Hippocampal formation (tissue), 2 donors: ENCODE data around the gene NPPA.

Experiments used
- DNase-seq, 2 donors: peaks; one replicate each; lab custom pipeline; 2025; lab: John Stamatoyannopoulos, UW

NPPA gene

DNA sequence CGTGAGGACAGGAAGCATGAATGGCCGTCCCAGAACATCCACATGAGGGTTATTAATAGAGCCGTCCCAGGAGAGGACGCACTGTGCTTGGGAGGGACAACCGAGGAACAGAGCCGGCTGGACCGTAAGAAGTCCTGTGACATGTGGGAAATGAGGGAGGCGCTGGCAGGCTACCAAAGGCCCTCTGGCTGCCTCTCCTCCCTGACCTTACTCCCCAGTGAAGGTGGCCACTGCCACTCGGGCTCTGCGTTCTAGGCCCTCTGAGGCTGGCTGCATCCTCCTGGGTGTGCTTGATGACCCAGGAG lies 26.6 kb upstream of the NPPA start:
- no peak for DNase-seq

DNA sequence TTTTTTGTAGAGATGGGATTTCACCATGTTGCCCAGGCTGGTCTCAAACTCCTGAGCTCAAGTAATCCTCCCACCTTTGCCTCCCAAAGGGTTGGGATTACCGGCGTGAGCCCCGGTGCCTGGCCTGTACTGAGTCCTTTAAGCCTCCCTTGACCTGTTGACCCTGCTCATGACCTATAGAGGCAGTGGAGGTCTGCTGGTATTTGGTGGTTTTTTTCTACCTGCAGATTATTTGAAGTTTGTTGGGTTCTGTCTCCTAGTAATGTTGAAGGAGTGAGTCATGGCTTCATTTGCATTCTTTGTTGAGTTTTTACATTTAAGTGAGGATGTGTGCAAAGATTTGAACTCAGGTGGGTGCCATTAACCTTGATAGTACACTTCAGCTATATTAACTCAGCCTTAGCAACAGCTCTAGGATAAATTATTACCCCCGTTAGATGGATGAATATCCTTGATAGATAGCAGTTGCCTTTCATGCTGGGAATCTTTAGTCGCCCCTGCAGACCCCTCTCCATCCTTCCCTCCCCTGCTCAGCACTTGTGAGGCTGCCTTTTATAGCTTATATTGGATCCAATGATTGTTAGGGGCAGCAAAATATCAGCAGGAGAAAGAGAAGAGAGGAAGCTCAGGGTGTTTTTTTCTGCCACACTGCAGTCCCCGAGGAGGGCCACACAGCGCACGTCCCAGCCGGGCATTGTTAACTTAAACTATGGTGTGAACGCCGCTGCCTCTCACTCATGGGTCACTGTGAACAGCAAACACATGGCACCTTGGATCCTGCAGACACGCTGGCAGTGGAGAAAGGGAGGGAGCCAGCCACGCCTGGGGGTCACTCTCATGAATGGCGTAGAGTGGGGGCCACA lies 26.0 kb upstream of the NPPA start:
- no peak for DNase-seq

DNA sequence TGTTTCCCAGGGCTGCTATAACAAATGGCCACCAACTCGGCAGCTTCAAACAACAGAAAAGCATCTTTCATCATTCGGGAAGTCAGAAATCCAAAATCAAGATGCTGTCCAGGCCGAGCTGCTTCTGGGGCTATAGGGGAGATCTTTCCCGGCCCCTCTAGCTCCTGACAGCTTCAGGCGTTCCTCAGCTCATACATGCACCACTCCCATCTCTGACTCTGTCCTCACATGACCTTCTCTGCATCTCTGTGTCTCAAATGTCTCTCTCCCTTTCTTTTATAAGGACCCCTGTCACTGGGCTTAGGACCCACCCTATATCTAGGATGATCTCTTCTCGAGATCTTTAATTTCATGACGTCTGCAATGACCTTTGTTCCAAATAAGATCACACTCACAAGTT lies 25.0 kb upstream of the NPPA start:
- DNase-seq = no peak

DNA sequence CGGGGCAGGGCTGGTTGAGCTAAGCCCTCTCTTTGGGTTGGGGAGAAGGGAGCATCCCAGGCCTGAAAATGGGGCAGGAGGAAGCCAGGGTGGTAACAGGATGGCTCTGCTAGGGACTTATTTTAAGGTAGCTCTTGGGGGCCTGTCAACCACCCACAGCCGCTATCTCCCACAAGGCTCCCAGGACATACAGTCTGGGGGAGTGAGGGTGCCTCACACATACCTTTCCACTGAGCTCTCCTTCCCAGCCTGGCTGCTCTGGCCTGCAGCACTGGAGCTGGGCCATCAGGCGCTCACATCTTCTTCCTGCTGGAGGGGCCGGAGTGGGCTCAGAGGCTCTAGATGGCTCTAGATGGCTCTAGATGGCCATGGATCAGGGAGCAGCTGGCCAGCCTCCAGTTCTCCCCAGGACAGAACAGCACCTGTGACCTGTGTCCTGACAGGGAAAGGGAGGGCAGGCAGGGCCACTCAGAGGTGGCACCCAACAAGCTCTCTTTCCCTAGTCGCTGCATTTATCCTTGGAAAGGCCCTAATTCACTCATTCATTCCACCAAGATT lies 22.1 kb upstream of the NPPA start:
- no peak for DNase-seq

DNA sequence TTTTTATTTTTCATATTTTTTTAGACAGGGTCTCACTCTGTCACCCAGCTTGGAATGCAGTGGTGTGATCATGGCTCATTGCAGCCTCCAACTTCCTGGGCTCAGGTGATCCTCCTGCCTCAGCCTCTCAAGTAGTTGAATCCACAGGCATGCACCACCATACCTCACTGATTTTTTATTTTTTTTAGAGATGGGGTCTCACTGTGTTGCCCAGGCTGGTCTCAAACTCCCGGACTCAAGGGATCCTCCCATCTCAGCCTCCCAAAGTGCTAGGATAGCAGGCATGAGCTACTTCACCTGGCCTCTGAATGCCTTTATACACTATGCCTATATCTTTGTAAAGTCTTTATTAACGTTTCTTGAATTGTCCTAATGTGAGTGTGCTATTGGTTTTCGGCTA lies 21.5 kb upstream of the NPPA start:
- DNase-seq = no peak

DNA sequence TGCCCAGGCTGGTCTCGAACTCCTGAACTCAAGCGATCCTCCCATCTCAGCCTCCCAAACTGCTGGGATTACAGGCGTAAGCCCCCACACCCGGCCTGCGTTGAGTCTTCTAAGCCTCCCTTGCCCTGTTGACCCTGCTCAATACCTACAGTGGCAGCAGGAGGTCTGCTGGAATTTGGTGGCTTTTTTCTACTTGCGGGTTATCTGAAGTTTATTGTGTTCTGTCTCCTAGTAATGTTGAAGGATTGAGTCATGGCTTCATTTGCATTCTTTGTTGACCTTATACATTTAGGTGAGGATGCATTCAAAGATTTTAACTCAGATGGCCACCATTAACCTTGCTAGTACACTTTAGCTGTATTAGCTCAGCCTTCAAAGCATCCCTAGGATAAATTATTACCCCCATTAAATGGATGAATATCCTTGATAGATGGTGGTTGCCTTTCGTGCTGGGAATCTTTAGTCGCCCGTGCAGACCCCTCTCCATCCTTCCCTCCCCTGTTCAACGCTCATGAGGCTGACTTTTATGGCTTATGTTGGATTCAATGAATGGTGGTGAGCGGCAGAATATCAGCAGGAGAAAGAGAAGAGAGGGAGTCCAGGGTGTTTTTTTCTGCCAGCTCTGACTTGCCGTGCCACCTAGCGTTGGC lies 20.9 kb upstream of the NPPA start:
- DNase-seq = no peak

DNA sequence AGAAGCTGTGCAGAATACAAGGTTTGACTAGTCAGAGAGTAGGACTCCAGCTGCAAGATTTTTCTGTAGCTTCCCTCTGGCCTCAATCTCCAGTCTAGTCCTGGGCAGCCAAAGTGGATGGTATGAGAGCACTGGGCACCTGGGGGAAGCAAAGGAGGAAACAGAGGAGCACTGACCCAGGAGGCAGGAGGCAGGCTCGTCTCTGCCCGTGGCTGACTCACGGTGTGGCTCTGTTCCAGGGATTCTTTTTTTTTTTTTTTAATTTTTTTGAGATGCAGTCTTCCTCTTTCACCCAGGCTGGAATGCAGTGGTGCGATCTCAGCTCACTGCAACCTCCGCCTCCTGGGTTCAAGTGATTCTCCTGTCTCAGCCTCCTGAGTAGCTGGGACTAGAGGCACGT lies 15.3 kb upstream of the NPPA start:
- DNase-seq = no peak

DNA sequence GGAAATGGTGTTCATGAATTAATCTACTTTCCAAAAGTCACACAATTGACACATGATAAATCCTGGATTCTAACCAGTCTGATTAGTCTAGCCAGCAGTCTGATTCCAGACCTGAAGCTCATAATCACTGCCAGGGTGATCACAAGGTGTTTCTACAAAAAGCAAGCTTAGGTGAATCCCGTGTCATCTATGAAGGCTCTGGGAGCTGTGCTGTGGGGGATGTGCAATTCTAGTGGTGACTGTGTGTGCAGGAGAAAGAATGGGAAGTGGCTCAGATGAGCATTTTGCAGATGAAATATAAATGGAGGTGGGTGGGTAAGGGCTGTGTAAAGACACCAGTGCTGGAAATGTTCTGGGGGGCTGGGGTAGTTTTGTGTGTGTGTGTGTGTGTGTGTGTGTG lies 13.0 kb upstream of the NPPA start:
- DNase-seq = no peak

DNA sequence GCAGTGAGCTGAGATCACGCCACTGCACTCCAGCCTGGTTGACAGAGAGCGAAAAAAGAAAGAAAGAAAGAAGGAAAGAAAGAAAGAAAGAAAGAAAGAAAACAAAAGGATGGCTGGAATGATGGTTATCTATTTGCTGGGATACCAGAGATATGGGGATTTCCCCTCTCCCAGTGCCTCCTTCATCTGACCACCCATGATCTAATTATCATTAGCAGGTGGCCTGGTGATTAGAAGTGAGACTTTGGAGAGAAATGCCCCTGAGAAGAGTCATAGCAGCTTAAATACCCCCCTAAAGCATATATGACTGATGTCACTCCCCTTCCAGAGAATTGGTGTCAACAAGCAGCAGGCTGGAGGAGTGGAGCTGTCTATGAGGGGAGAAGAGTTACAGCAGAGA lies 12.5 kb upstream of the NPPA start:
- no peak for DNase-seq

DNA sequence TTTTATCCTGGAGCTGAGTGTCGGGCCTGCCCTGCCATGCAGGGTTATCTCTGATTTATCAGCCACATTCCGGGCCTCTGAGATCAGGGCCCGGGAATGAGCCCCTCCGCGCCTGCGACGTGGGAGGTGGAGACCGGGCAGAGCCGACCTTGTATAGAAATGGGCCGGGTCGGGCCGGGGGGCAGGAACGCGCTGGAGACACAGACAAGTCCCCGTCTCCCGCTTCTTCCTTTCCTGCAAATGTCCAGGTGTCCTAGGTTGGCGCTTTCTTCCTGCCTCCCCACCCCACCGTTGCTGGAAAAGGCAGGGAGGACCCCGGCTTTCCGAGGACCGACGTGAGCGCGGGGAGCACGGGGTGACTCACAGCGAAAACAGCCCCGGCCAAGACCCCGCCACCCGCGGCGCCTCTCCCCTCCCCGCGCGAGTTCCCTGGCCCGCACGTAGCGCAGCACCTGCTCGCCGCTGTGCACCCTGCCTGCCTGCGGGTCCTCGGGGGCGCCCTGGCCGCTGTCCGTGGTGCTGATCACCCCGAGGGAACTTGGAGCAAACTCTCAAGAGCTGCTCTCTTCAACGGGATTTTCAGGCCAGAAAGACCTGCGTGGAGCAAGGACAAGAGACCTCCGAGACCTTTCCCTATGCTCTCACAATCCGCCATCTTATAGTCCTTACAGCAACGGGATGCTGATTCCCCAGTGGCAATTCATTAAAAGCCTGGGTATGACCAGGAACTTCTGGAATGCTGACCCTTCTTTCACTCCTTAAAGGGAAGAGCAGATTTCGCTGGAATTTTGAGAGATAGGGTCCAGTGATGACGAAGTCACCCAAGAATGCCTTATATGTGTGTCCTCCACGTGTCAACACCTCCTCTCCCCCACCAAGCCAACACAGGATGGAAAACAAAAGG lies 11.6 kb upstream of the NPPA start:
- DNase-seq = no peak

DNA sequence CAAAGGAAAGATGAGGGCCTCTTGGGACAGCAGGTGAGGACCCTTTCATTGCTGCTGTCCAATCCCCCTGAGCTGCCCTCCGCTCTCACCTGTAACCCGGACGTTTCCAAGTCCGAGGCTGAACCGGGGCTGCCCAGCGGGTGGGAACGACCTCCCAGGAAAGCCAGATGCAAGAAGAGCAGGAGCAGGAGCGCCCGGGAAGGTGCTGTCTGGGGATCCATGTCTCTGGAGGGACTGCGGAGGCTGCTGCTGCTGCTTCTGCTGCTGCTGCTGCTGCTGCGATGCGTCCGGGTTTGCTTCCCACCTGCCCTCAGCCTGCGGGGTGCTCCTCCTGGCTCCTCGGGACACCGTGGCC lies 11.0 kb upstream of the NPPA start, which contains the start of gene NPPB:
NPPB (minus strand) TSS at position 333 of the 355 bp plus-strand sequence; CDS start at position 221, 112 bp downstream.
- no peak for DNase-seq

DNA sequence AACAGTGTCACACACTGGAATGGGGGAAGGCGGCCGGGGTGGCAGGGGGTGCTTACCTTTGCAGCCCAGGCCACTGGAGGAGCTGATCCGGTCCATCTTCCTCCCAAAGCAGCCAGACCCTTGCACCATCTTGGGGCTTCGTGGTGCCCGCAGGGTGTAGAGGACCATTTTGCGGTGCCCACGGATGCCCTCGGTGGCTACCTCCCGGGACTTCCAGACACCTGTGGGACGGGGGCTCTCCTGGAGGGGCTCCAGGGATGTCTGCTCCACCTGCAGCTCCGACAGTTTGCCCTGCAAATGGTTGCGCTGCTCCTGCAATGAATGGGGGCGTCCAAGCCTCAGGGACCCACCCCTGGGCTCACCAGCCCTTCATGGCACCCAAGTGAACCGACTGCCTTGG lies 10.6 kb upstream of the NPPA start:
- no peak for DNase-seq

DNA sequence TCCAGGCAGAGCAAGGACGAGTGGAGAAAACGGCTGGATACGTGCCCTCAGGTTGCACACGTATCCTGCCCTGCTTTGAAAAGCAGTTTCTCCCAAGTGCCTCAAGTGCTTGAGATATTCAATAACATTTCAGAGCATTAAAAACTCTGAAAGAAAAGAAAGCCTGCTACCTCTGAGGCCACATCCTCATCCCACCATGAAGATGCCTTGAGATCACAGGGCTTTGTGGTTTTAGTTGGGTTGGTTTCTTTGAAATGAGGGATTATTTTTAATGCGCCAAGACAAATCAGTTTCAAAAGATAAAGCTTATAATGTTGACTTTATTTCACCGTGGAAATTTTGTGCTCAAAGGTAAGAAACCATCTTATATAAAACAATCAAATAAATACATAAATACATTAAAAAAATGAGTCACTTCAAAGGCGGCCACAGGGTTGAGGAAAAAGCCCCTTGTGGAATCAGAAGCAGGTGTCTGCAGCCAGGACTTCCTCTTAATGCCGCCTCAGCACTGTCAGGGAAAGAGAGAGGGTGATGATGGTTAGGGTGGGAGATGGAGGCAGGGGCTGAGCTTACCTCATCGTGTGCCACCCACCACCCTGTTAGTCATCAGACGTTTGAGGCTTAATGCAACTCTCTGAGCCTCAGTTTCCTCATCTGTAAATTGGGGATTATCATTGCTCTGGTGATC lies 9.7 kb upstream of the NPPA start:
- no peak for DNase-seq

DNA sequence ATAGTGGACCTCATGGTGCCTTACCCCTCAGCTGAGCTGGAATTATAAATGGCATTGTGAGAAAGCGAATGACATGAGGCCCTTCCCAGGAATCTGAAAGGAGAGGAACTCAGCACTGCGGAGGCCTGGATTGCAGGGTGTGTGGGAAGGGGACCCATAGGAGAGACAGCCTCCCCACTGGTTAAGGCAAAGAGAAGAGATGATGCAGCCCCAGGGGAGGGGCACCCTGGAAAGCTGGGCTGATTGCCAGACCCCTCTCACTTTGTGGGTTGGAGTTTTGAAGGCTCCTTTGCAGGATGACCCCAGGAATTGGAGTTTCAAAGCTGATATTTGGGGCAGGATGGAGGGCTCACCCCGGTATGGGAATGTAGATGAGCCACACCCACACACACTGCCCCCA lies 9.1 kb upstream of the NPPA start:
- no peak for DNase-seq

DNA sequence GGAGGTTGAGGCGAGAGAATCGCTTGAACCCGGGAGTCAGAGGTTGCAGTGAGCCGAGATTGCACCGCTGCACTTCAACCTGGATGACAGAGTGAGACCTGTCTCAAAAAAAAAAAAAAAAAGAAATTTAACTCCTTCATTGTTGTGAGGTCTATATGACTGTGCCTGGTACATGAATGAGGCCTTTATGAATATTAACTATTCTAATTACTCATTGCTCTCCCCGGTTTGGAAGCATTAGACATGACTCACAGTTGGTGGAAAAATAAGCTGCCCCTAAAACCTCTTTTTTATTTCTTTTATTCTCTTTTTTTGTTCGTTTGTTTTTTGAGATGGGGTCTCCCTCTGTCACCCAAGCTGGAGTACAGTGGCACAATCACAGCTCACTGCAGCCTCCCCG lies 7.8 kb upstream of the NPPA start:
- DNase-seq = no peak

DNA sequence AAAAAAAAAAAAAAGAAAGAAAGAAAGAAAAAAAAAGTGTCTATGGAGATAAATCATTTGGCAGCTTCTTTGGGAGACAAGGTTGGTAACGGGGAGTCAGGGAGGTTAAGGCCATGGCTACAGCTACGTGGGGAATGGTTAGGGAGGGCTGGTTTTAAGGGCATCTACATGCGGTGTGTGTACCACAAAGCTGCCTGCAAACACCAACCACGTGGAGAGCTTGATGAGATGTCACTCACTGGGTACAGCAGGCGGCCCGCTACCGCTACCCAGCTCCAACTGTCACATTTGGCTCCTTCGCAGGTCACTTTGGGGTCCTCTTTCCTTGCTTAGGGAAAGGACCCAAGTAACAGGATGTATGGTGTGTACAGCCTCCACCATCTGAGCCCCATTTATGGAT lies 6.9 kb upstream of the NPPA start:
- no peak for DNase-seq

DNA sequence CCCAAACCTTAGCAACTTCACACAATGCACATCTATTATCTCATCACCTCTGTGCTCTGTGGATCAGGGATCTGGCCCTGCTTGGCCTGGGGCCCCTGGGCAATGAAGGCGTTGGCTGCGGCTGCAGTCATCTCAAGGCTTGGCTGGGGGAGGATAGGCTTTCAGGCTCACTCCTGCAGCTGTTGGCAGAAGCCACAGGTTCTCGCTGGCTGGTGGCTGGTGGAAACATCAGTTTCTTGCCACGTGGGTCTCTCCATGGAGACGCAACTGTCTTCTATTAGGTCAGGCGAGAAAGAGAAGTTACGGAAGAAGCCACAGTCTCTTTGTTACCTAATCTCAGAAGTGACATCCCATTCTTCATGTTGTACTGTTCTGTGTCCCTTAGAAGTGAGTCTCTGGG lies 3.6 kb upstream of the NPPA start:
- DNase-seq = no peak

DNA sequence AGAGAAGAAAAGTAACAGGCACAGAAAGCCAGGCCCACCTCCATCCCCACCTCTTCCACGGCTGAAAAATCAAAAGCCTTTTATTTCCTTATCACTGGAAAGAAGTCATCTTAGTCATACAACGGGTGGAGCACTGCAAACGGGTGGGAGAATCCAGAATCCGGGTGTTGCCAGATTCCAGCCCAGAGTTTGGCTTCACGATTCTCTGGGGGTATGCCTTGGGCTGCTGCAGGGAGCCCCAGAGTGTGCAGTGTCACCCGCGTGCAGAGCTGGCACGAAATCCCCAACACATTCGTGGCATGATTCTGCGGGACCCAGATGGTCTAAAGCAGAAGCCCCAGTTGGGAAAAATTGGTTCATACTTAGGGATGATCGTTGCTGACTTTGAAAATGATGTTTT lies 2.6 kb upstream of the NPPA start:
- no peak for DNase-seq

DNA sequence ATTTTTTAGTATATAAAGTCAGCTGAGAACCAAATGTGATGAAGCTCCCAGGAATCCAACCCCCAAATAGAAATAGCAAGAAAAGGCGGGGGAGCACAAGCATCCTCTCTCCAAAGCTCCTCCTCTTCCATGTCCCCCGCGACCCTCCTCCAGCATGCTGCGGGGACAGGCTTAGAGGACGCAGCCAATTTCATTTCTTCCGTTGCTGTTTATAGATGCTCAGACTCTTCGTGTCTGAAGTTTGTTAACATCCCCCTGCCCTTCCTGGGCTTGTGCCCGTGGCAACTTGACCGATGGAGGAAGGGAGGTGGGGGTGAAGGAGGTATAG lies 754 bp upstream of the NPPA start:
- DNase-seq = no peak

DNA sequence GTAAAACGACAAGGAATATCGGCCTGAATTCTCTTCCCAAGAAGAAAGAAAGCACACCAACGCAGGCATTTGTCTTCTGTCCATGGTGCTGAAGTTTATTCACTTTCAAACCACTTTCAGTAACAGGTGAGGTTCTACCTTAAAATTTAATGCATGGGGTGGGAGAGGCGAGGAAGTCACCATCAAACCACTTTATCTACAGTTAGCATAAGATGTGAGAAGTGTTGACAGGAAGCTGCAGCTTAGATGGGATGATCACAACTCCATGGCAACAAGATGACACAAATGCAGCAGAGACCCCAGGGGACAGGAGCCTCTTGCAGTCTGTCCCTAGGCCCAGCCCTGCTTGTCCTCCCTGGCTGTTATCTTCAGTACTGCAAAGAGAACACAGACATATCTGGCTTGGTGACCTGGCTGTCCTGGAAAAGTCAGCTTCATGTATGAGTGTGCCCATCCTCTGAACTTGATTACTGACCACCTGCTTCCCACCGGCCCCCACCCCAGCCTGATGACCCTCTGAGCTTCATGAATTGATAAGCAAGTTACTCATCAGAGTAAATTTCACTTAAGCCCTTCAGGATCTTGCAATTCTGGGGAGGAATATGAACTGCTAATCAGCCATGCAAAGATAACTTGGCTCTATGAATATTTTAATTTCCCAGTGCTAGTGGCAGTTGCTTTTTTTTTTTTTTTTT lies 1.8 kb downstream of the NPPA start:
- DNase-seq = no peak
